HEK293T (cell line): ENCODE data around the gene ATG12.

ENCODE experiments used
- CTCF ChIA-PET: fragments of 350-600 bp; formaldehyde crosslinking; extraction: SDS; loops from one replicate; lab custom pipeline; 2021; ENCODE audit warnings: antibody characterized with exemption, inconsistent platforms; lab: Yijun Ruan, JAX
- POLR2A ChIA-PET: fragments of 350-600 bp; formaldehyde crosslinking; extraction: SDS; loops from one replicate; lab custom pipeline; 2020; ENCODE audit warnings: antibody characterized with exemption, inconsistent platforms; lab: Yijun Ruan, JAX
- DNase-seq: peaks from one replicate; pipeline ENCODE4 v3.0.0; 2012; ENCODE audit warnings: mixed read lengths; ENCODE audit errors: extremely low spot score
- ARNT ChIP-seq: fragments of 450-650 bp; IDR thresholded peaks from 2 replicates; pipeline ENCODE4 v1.6.1; 2017; ENCODE audit warnings: mild to moderate bottlenecking
- BHLHE40 ChIP-seq: fragments of 450-650 bp; IDR thresholded peaks from 2 replicates; pipeline ENCODE4 v1.6.1; 2016; ENCODE audit warnings: mild to moderate bottlenecking, moderate library complexity, borderline replicate concordance
- CTBP1 ChIP-seq: fragments of 450-650 bp; IDR thresholded peaks from 2 replicates; pipeline ENCODE4 v1.6.1; 2016; ENCODE audit warnings: borderline replicate concordance
- ELF4 ChIP-seq: fragments of 450-650 bp; IDR thresholded peaks from 2 replicates; pipeline ENCODE4 v1.6.1; 2017; ENCODE audit warnings: antibody characterized with exemption
- FOXA1 ChIP-seq: fragments of 450-650 bp; IDR thresholded peaks from 2 replicates; pipeline ENCODE4 v1.6.1; 2016; ENCODE audit warnings: mild to moderate bottlenecking
- FOXK2 ChIP-seq: fragments of 450-650 bp; IDR thresholded peaks from 2 replicates; pipeline ENCODE4 v1.6.1; 2016; ENCODE audit warnings: mild to moderate bottlenecking
- FOXM1 ChIP-seq: fragments of 450-650 bp; IDR thresholded peaks from 2 replicates; pipeline ENCODE4 v1.6.1; 2017; ENCODE audit warnings: mild to moderate bottlenecking, borderline replicate concordance
- HDGF ChIP-seq: fragments of 450-650 bp; IDR thresholded peaks from 2 replicates; pipeline ENCODE4 v1.6.1; 2017; ENCODE audit warnings: antibody characterized with exemption, borderline replicate concordance
- L3MBTL2 ChIP-seq: fragments of 450-650 bp; conservative IDR thresholded peaks from 2 replicates; pipeline ENCODE4 v1.6.1; 2016; ENCODE audit warnings: mild to moderate bottlenecking
- LEF1 ChIP-seq: fragments of 450-650 bp; IDR thresholded peaks from 2 replicates; pipeline ENCODE4 v1.6.1; 2017; ENCODE audit warnings: mild to moderate bottlenecking, borderline replicate concordance
- NFRKB ChIP-seq: fragments of 450-650 bp; IDR thresholded peaks from 2 replicates; pipeline ENCODE4 v1.6.1; 2016; ENCODE audit warnings: mild to moderate bottlenecking, moderate library complexity
- PKNOX1 ChIP-seq: fragments of 450-650 bp; IDR thresholded peaks from 2 replicates; pipeline ENCODE4 v1.6.1; 2016
- SP1 ChIP-seq: fragments of 450-650 bp; IDR thresholded peaks from 2 replicates; pipeline ENCODE4 v1.6.1; 2017
- SUZ12 ChIP-seq: fragments of 450-650 bp; IDR thresholded peaks from 2 replicates; pipeline ENCODE4 v1.6.1; 2016; ENCODE audit warnings: mild to moderate bottlenecking
- TARDBP ChIP-seq: fragments of 450-650 bp; IDR thresholded peaks from 2 replicates; pipeline ENCODE4 v1.6.1; 2016
- ZNF384 ChIP-seq: fragments of 450-650 bp; IDR thresholded peaks from 2 replicates; pipeline ENCODE4 v1.6.1; 2016

ATG12 gene

GRCh38 chr5:115800108-115800507 lies 41.3 kb downstream of the ATG12 start:
- ChIA-PET CTCF (no interaction called here), POLR2A (interaction anchor here (1.5 kb wide), 1 partner anchor 16 kb away, joined by 3 read pairs; the partner anchor contains the start of gene CDO1)
- TF ChIP-seq HDGF: no peak
- no peak for TF ChIP-seq TARDBP
- TF ChIP-seq ARNT: no peak
- TF ChIP-seq SP1: no peak
- no peak for DNase-seq

- no peak for DNase-seq
- CTCF ChIA-PET: no interaction called here
- TF ChIP-seq SP1 (no peak), ARNT (no peak), NFRKB (no peak), FOXK2 (no peak), CTBP1 (no peak), FOXM1 (no peak), LEF1 (no peak), SUZ12 (no peak), ELF4 (no peak), FOXA1 (no peak), PKNOX1 (no peak), L3MBTL2 (no peak)
- POLR2A ChIA-PET: no interaction called here
Observed at GRCh38 chr5:115798252-115798651, 43.1 kb downstream of the ATG12 start.

GRCh38 chr5:115796656-115797055 lies 44.7 kb downstream of the ATG12 start:
- no peak for TF ChIP-seq FOXA1
- no peak for TF ChIP-seq ARNT
- no peak for TF ChIP-seq BHLHE40
- TF ChIP-seq CTBP1: no peak
- no peak for TF ChIP-seq ELF4
- TF ChIP-seq NFRKB: no peak
- TF ChIP-seq PKNOX1: no peak
- no peak for TF ChIP-seq L3MBTL2
- no peak for TF ChIP-seq FOXK2
- no peak for DNase-seq
- POLR2A ChIA-PET: interaction anchor here (1.6 kb wide), 1 partner anchor 11 kb away, joined by 4 read pairs; no protein-coding TSS in a partner anchor
- CTCF ChIA-PET: interaction anchor here (0.5 kb wide), 1 partner anchor 11 kb away, joined by 3 read pairs; no protein-coding TSS in a partner anchor

GRCh38 chr5:115795700-115796099 lies 45.7 kb downstream of the ATG12 start:
- CTCF ChIA-PET: no interaction called here
- POLR2A ChIA-PET: no interaction called here
- TF ChIP-seq NFRKB (no peak), BHLHE40 (no peak)
- no peak for DNase-seq

- DNase-seq: no peak
- ChIA-PET CTCF (no interaction called here), POLR2A (no interaction called here)
- no peak for TF ChIP-seq CTBP1
- no peak for TF ChIP-seq TARDBP
- no peak for TF ChIP-seq ARNT
- TF ChIP-seq FOXA1: no peak
- no peak for TF ChIP-seq FOXK2
Observed at GRCh38 chr5:115788440-115788839, 52.9 kb downstream of the ATG12 start.

GRCh38 chr5:115787426-115787825 lies 53.9 kb downstream of the ATG12 start:
- TF ChIP-seq FOXA1 (no peak), LEF1 (no peak)
- no peak for DNase-seq
- CTCF ChIA-PET: no interaction called here
- POLR2A ChIA-PET: no interaction called here

GRCh38 chr5:115785381-115786065 lies 55.8 kb downstream of the ATG12 start:
- POLR2A ChIA-PET: interaction anchor here (1.4 kb wide), 1 partner anchor 11 kb away, joined by 4 read pairs; no protein-coding TSS in a partner anchor
- DNase-seq: peak; percentile 21
- no peak for TF ChIP-seq ELF4
- no peak for TF ChIP-seq TARDBP
- no peak for TF ChIP-seq PKNOX1
- no peak for TF ChIP-seq FOXA1
- no peak for TF ChIP-seq ZNF384
- no peak for TF ChIP-seq ARNT
- TF ChIP-seq SUZ12: no peak
- TF ChIP-seq SP1: no peak
- no peak for TF ChIP-seq FOXK2
- no peak for TF ChIP-seq HDGF
- TF ChIP-seq CTBP1: no peak
- no peak for TF ChIP-seq BHLHE40
- TF ChIP-seq L3MBTL2: no peak
- no peak for TF ChIP-seq FOXM1
- no peak for TF ChIP-seq LEF1
- TF ChIP-seq NFRKB: no peak
- CTCF ChIA-PET: interaction anchor here (0.6 kb wide), 1 partner anchor 93 kb away, joined by 3 read pairs; no protein-coding TSS in a partner anchor
